ENCODE data around the gene LEMD3. TPM values are rescaled to one million over a fixed set of nuclear protein-coding genes. Genes with fewer than 3 reads are reported as not detected.

LEMD3 gene
- polyA plus RNA-seq, 4 donors: 4.9 to 29.5 (median 6.7) TPM

DNA sequence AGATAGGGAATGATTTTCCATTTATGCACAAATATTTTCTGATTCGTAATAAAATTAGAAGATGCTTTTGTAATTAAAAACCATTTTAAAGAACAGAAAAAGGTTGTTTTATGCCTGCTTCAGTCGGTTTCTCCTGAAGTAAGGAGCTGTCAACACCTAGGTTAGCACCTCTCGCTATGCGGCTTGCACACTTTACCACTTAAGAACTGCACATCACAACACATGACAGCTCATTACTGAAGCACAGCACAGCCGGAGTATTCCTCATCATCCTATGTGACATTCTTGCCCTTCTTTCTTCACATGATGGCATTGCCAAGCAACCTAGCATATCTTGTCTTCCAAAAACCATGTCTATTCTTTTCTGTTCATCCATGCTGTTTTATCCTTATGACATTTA is 42.9 kb upstream of the LEMD3 start:
- H3K4me1 ChIP-seq (ENCODE audit: control insufficient read depth in 3 of 3, insufficient read depth in 2 of 3, low read depth in 1 of 3, low read length in 2 of 3): no peaks in the 10 kb centered on the region
- no peaks in the 10 kb centered on the region for H3K36me3 ChIP-seq (ENCODE audit: control insufficient read depth in 3 of 3, insufficient read depth in 2 of 3, low read depth in 1 of 3, low read length in 3 of 3)
- no peak for FAIRE-seq
- no peak overlapping the region for H3K27ac ChIP-seq (ENCODE audit: low read depth in 1 of 3, low read length in 2 of 3)
- peaks cover under 1 to 18% (median 11%) of the 10 kb centered on the region in 3 donors for H3K27me3 ChIP-seq (ENCODE audit: control insufficient read depth in 3 of 3, insufficient read depth in 3 of 3, low read length in 3 of 3)
- no peak overlapping the region for H3K4me3 ChIP-seq (ENCODE audit: low read depth in 1 of 3, low read length in 3 of 3)
- H3K9me3 ChIP-seq (ENCODE audit: control insufficient read depth in 2 of 2, insufficient read depth in 1 of 2, low read depth in 1 of 2, low read length in 1 of 2): no peaks in the 10 kb centered on the region
- no peak for DNase-seq
- 85 to 86% (median 85%) methylated on average over 5 of the region's 5 CpGs for WGBS, 3 donors

GRCh38 chr12:65133879-65134278 is 35.5 kb upstream of the LEMD3 start:
- no peak for DNase-seq
- peaks cover 0 to 2% (median 2%) of the 10 kb centered on the region in 3 donors for H3K27me3 ChIP-seq (ENCODE audit: control insufficient read depth in 3 of 3, insufficient read depth in 3 of 3, low read length in 3 of 3)
- no peak overlapping the region for H3K27ac ChIP-seq (ENCODE audit: low read depth in 1 of 3, low read length in 2 of 3)
- peaks cover 0 to 4% of the 10 kb centered on the region in 2 donors for H3K9me3 ChIP-seq (ENCODE audit: control insufficient read depth in 2 of 2, insufficient read depth in 1 of 2, low read depth in 1 of 2, low read length in 1 of 2)
- FAIRE-seq: no peak
- H3K4me1 ChIP-seq (ENCODE audit: control insufficient read depth in 3 of 3, insufficient read depth in 2 of 3, low read depth in 1 of 3, low read length in 2 of 3): no peaks in the 10 kb centered on the region
- no peaks in the 10 kb centered on the region for H3K36me3 ChIP-seq (ENCODE audit: control insufficient read depth in 3 of 3, insufficient read depth in 2 of 3, low read depth in 1 of 3, low read length in 3 of 3)
- H3K4me3 ChIP-seq (ENCODE audit: low read depth in 1 of 3, low read length in 3 of 3): no peak overlapping the region

DNA sequence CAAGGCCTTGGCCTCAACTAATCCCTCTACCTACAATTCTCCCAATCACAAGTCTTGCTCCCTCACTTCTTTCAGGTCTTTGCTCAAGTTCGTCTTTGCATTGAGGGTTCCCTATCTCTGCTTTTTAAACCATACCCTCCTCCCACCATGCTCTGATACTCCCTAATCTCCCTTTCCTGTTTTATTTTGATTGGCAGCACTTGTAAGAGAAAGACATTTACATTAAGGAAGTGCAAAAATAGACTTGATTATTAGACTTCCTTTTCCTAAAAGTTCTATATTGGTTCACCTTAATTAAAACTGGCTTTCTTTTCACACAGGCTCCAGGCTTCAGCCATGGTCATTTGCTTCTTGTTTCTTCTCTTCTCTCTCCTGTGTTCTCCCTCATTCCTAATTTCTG is 30.0 kb upstream of the LEMD3 start:
- Histone ChIP-seq H3K9me3 (ENCODE audit: control insufficient read depth in 2 of 2, insufficient read depth in 1 of 2, low read depth in 1 of 2, low read length in 1 of 2) (peaks cover 0 to 4% of the 10 kb centered on the region in 2 donors), H3K4me3 (ENCODE audit: low read depth in 1 of 3, low read length in 3 of 3) (no peak overlapping the region), H3K27me3 (ENCODE audit: control insufficient read depth in 3 of 3, insufficient read depth in 3 of 3, low read length in 3 of 3) (peaks cover 0 to 8% (median 3%) of the 10 kb centered on the region in 3 donors), H3K4me1 (ENCODE audit: control insufficient read depth in 3 of 3, insufficient read depth in 2 of 3, low read depth in 1 of 3, low read length in 2 of 3) (no peaks in the 10 kb centered on the region), H3K36me3 (ENCODE audit: control insufficient read depth in 3 of 3, insufficient read depth in 2 of 3, low read depth in 1 of 3, low read length in 3 of 3) (no peaks in the 10 kb centered on the region), H3K27ac (ENCODE audit: low read depth in 1 of 3, low read length in 2 of 3) (no peak overlapping the region)
- DNase-seq (no peak), FAIRE-seq (no peak)
- WGBS, 3 donors: 65 to 72% (median 66%) methylated on average over 1 of the region's 1 CpG

GRCh38 chr12:65140738-65141137 is 28.6 kb upstream of the LEMD3 start:
- Histone ChIP-seq H3K27ac (ENCODE audit: low read depth in 1 of 3, low read length in 2 of 3) (no peak overlapping the region), H3K4me3 (ENCODE audit: low read depth in 1 of 3, low read length in 3 of 3) (no peak overlapping the region), H3K36me3 (ENCODE audit: control insufficient read depth in 3 of 3, insufficient read depth in 2 of 3, low read depth in 1 of 3, low read length in 3 of 3) (no peaks in the 10 kb centered on the region), H3K4me1 (ENCODE audit: control insufficient read depth in 3 of 3, insufficient read depth in 2 of 3, low read depth in 1 of 3, low read length in 2 of 3) (no peaks in the 10 kb centered on the region), H3K27me3 (ENCODE audit: control insufficient read depth in 3 of 3, insufficient read depth in 3 of 3, low read length in 3 of 3) (peaks cover 0 to 8% (median 3%) of the 10 kb centered on the region in 3 donors), H3K9me3 (ENCODE audit: control insufficient read depth in 2 of 2, insufficient read depth in 1 of 2, low read depth in 1 of 2, low read length in 1 of 2) (peaks cover 0 to 2% of the 10 kb centered on the region in 2 donors)
- no peak for FAIRE-seq
- 75 to 81% (median 77%) methylated on average over 1 of the region's 1 CpG for WGBS, 3 donors
- DNase-seq: no peak

DNA sequence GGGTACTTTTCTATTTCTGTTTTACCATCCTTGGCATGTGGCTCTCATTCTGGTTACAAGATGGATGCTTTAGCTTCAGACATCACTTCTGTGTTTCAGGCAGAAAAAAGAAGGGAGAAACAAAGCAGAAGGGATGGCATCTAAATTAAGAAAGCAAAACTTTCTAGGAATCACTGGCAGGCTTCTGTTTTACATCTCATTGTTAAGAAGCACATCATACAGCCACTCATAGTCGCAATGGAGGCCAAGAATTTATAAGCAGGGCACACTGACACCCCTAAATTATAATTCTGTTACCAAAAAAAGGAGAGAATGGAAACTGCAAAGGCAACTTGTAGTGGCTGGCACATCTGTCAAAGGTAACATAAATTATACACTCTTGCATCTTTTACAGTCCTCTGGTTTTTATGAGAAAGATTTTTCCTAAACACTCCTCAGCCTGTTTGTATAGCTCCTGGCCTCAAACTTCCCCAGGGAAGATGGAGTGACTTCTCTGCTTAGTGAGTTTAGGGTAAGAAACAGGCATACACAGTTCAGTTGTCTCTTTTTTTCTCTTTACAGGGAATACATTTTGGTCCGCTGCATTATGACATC is 22.0 kb upstream of the LEMD3 start:
- FAIRE-seq (no peak), DNase-seq (no peak)
- no peaks in the 10 kb centered on the region for H3K9me3 ChIP-seq (ENCODE audit: control insufficient read depth in 2 of 2, insufficient read depth in 1 of 2, low read depth in 1 of 2, low read length in 1 of 2)

DNA sequence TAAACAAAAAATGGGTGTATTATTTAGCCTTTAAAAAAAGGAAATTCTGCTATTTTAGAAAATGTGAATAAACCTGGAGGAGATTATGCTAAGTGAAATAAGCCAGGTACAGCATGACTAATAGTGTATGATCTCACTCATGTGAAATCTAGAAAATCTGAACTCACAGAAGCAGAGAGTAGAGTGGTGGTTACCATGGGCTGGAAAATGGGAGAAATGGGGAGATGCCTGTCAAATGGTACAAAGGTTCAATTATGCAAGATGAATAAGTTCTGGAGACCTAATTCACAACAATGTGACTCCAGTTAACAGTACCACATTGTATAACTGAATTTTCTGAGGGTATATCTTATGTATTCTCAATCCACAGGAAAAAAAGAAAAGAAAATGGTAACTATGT is 17.4 kb upstream of the LEMD3 start:
- H3K4me1 ChIP-seq (ENCODE audit: control insufficient read depth in 3 of 3, insufficient read depth in 2 of 3, low read depth in 1 of 3, low read length in 2 of 3): no peaks in the 10 kb centered on the region
- no peaks in the 10 kb centered on the region for H3K9me3 ChIP-seq (ENCODE audit: control insufficient read depth in 2 of 2, insufficient read depth in 1 of 2, low read depth in 1 of 2, low read length in 1 of 2)
- H3K4me3 ChIP-seq (ENCODE audit: low read depth in 1 of 3, low read length in 3 of 3): no peak overlapping the region
- DNase-seq: no peak
- no peak for FAIRE-seq
- peaks cover 0 to 2% (median 0%) of the 10 kb centered on the region in 3 donors for H3K27me3 ChIP-seq (ENCODE audit: control insufficient read depth in 3 of 3, insufficient read depth in 3 of 3, low read length in 3 of 3)
- H3K36me3 ChIP-seq (ENCODE audit: control insufficient read depth in 3 of 3, insufficient read depth in 2 of 3, low read depth in 1 of 3, low read length in 3 of 3): no peaks in the 10 kb centered on the region
- no peak overlapping the region for H3K27ac ChIP-seq (ENCODE audit: low read depth in 1 of 3, low read length in 2 of 3)

More for the DNA sequence above, 22.0 kb upstream of the LEMD3 start:
- H3K27me3 ChIP-seq (ENCODE audit: control insufficient read depth in 3 of 3, insufficient read depth in 3 of 3, low read length in 3 of 3): peaks cover 0 to 5% (median 5%) of the 10 kb centered on the region in 3 donors
- no peak overlapping the region for H3K4me3 ChIP-seq (ENCODE audit: low read depth in 1 of 3, low read length in 3 of 3)
- no peaks in the 10 kb centered on the region for H3K4me1 ChIP-seq (ENCODE audit: control insufficient read depth in 3 of 3, insufficient read depth in 2 of 3, low read depth in 1 of 3, low read length in 2 of 3)
- 68 to 86% (median 83%) methylated on average over 2 of the region's 2 CpGs for WGBS, 3 donors
- no peak overlapping the region for H3K27ac ChIP-seq (ENCODE audit: low read depth in 1 of 3, low read length in 2 of 3)
- H3K36me3 ChIP-seq (ENCODE audit: control insufficient read depth in 3 of 3, insufficient read depth in 2 of 3, low read depth in 1 of 3, low read length in 3 of 3): no peaks in the 10 kb centered on the region

GRCh38 chr12:65152596-65152995 is 16.8 kb upstream of the LEMD3 start:
- DNase-seq (no peak), FAIRE-seq (no peak)
- no peaks in the 10 kb centered on the region for H3K9me3 ChIP-seq (ENCODE audit: control insufficient read depth in 2 of 2, insufficient read depth in 1 of 2, low read depth in 1 of 2, low read length in 1 of 2)
- no peaks in the 10 kb centered on the region for H3K4me1 ChIP-seq (ENCODE audit: control insufficient read depth in 3 of 3, insufficient read depth in 2 of 3, low read depth in 1 of 3, low read length in 2 of 3)
- H3K27ac ChIP-seq (ENCODE audit: low read depth in 1 of 3, low read length in 2 of 3): no peak overlapping the region
- no peak overlapping the region for H3K4me3 ChIP-seq (ENCODE audit: low read depth in 1 of 3, low read length in 3 of 3)
- peaks cover 0 to 2% (median 0%) of the 10 kb centered on the region in 3 donors for H3K27me3 ChIP-seq (ENCODE audit: control insufficient read depth in 3 of 3, insufficient read depth in 3 of 3, low read length in 3 of 3)
- H3K36me3 ChIP-seq (ENCODE audit: control insufficient read depth in 3 of 3, insufficient read depth in 2 of 3, low read depth in 1 of 3, low read length in 3 of 3): no peaks in the 10 kb centered on the region
- 59 to 93% (median 89%) methylated on average over 1 of the region's 1 CpG for WGBS, 3 donors

DNA sequence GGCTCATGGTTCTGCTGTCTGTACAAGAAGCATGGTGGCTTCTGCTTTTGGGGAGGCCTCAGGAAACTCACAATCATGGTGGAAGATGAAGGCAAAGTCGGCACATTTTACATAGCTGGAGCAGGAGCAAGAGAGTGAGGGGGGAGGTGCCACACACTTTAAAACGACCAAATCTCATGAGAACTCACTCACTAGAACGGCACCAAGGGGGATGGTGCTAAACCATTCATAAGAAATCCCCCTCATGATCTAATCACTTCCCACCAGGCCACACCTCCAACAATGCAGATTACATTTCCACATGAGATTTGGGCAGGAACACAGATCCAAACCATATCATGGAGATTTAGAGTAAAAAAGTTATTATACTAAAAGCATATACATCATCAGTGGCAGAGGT is 13.6 kb upstream of the LEMD3 start:
- DNase-seq: no peak
- Histone ChIP-seq H3K36me3 (ENCODE audit: control insufficient read depth in 3 of 3, insufficient read depth in 2 of 3, low read depth in 1 of 3, low read length in 3 of 3) (no peaks in the 10 kb centered on the region), H3K27me3 (ENCODE audit: control insufficient read depth in 3 of 3, insufficient read depth in 3 of 3, low read length in 3 of 3) (no peaks in the 10 kb centered on the region), H3K9me3 (ENCODE audit: control insufficient read depth in 2 of 2, insufficient read depth in 1 of 2, low read depth in 1 of 2, low read length in 1 of 2) (no peaks in the 10 kb centered on the region), H3K27ac (ENCODE audit: low read depth in 1 of 3, low read length in 2 of 3) (no peak overlapping the region), H3K4me3 (ENCODE audit: low read depth in 1 of 3, low read length in 3 of 3) (no peak overlapping the region), H3K4me1 (ENCODE audit: control insufficient read depth in 3 of 3, insufficient read depth in 2 of 3, low read depth in 1 of 3, low read length in 2 of 3) (no peaks in the 10 kb centered on the region)
- WGBS, 3 donors: 61 to 72% (median 68%) methylated on average over 3 of the region's 3 CpGs
- FAIRE-seq: no peak

GRCh38 chr12:65156366-65156841 is 13.0 kb upstream of the LEMD3 start:
- Histone ChIP-seq H3K36me3 (ENCODE audit: control insufficient read depth in 3 of 3, insufficient read depth in 2 of 3, low read depth in 1 of 3, low read length in 3 of 3) (no peaks in the 10 kb centered on the region), H3K27me3 (ENCODE audit: control insufficient read depth in 3 of 3, insufficient read depth in 3 of 3, low read length in 3 of 3) (no peaks in the 10 kb centered on the region), H3K4me3 (ENCODE audit: low read depth in 1 of 3, low read length in 3 of 3) (no peak overlapping the region), H3K27ac (ENCODE audit: low read depth in 1 of 3, low read length in 2 of 3) (no peak overlapping the region), H3K9me3 (ENCODE audit: control insufficient read depth in 2 of 2, insufficient read depth in 1 of 2, low read depth in 1 of 2, low read length in 1 of 2) (no peaks in the 10 kb centered on the region), H3K4me1 (ENCODE audit: control insufficient read depth in 3 of 3, insufficient read depth in 2 of 3, low read depth in 1 of 3, low read length in 2 of 3) (no peaks in the 10 kb centered on the region)
- WGBS, 3 donors: 59 to 85% (median 65%) methylated on average over 2 of the region's 2 CpGs
- FAIRE-seq (no peak), DNase-seq (no peak)
